ENCODE measurements around the gene PDIA4. TPM values are rescaled to one million over a fixed set of nuclear protein-coding genes. Genes with fewer than 3 reads are reported as not detected.
"Not testable (repeated sequence)": the region's sequence is repeated elsewhere in the genome, so short reads cannot be mapped to it uniquely, and the experiment has no call there.

Gene PDIA4
- total RNA-seq, 1 donor from 2014 or later: 129 TPM

DNA sequence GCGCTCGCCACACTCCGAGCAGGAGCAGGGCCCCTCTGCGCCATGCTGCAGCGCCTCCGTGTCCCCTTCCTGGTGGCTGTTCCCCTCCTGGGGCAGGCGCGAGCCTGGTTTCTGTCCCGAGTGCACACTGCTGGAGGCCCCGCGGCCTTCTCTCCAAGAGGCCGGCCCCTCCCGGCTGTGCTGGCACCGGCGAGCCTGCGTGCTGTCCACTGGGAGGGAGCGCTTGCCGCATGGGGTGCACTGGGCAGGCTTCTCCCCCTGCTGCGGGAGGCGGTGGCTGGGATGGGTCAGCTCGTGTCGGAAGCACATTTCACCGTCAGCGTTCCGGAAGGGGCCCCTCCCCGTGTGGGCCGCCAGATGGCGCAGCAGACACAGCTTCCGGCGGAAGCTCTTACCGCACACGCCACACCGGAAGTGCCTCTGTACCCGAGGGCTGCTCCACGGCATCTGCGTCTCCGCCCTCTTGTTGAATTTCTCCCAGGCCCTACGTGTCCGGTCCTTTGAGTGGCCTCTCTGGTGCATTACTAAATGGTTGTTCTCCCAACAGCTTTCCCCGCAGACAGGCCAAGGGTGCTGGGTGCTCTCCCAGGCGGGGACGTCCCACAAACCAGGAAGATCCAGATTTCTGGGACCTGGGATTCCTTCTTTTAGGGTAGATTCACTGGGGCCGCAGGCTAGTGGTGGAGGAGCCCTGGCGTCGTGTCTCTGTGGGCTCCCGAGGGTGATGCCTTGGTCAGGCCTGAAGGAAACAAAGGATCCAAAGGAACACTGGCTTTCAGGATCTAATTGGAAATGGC is 43.5 kb upstream of the PDIA4 start:
- Histone ChIP-seq H3K9me3 (no peaks in the 10 kb centered on the region), H3K36me3 (peaks cover 28 to 30% of the 10 kb centered on the region in 2 donors), H3K27me3 (no peaks in the 10 kb centered on the region), H3K4me3 (no peak overlapping the region), H3K27ac (no peak overlapping the region), H3K4me1 (no peaks in the 10 kb centered on the region)
- intact Hi-C loops (cut with DNase I): no loop called here
- TF ChIP-seq, protein P1, sequence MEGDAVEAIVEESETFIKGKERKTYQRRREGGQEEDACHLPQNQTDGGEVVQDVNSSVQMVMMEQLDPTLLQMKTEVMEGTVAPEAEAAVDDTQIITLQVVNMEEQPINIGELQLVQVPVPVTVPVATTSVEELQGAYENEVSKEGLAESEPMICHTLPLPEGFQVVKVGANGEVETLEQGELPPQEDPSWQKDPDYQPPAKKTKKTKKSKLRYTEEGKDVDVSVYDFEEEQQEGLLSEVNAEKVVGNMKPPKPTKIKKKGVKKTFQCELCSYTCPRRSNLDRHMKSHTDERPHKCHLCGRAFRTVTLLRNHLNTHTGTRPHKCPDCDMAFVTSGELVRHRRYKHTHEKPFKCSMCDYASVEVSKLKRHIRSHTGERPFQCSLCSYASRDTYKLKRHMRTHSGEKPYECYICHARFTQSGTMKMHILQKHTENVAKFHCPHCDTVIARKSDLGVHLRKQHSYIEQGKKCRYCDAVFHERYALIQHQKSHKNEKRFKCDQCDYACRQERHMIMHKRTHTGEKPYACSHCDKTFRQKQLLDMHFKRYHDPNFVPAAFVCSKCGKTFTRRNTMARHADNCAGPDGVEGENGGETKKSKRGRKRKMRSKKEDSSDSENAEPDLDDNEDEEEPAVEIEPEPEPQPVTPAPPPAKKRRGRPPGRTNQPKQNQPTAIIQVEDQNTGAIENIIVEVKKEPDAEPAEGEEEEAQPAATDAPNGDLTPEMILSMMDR (IDR thresholded peaks at IDR 0.05): no peak
- DNase-seq (ENCODE audit: low spot score in 2 of 2): no peak

DNA sequence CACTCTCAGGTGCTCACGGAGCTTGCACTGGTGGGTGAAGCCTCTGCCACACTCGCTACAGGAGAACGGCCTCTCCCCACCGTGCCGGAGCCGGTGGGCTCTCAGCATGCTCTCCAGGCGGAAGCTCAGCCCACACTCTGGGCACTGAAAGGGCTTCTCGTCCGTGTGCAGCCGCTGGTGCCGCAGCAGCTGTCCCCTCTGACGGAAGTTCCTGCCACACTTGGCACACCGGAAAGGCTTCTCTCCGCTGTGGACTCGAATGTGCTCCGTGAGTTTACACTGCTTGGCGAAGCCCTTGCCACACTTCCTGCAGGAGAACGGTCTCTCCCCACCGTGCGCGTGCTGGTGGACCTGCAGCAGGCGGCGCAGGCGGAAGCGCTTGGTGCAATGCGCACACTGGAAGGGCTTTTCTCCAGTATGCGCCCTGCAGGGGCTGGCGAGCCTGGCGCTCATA is 42.9 kb upstream of the PDIA4 start:
- no peaks in the 10 kb centered on the region for H3K4me1 ChIP-seq
- no peak overlapping the region for H3K4me3 ChIP-seq
- intact Hi-C loops (cut with DNase I): no loop called here
- DNase-seq (ENCODE audit: low spot score in 2 of 2): no peak
- no peak overlapping the region for H3K27ac ChIP-seq
- TF ChIP-seq, protein P1 (IDR thresholded peaks at IDR 0.05): no peak
- no peaks in the 10 kb centered on the region for H3K9me3 ChIP-seq
- H3K36me3 ChIP-seq: peaks cover 28 to 30% of the 10 kb centered on the region in 2 donors
- no peaks in the 10 kb centered on the region for H3K27me3 ChIP-seq

DNA sequence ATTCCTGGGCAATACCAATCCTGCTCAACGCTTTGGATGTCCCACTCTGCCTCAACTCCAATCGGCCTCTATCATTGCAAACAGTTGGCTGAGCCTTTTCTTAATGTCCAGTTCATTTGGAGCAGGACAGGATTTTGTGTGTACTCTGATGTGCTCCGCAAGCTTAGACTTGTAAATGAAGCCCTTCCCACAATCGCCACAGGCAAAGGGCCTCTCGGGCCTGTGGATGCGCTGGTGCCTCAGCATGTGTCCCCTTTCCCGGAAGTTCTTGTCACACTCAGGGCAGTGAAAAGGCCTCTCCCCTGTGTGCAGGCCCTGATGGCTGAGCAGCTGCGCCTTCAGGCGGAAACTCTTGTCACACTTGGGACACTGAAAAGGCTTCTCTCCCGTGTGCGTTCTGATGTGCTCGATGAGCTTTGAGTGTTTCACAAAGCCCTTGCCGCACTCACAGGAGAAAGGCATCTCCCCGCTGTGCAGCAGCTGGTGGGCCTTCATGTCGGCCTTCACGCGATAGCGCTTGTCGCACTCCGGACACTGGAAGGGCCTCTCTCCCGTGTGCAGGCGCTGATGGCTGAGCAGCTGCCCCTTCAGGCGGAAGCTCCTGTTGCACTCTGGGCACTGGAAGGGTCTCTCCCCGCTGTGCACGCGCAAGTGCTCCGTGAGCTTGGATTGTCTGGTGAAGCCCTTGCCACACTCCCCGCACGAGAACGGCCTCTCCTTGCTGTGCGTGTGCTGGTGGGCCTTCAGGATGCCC is 42.2 kb upstream of the PDIA4 start:
- intact Hi-C loops (cut with DNase I): no loop called here
- Histone ChIP-seq H3K4me1 (no peaks in the 10 kb centered on the region), H3K4me3 (no peak overlapping the region), H3K36me3 (peaks cover 28 to 30% of the 10 kb centered on the region in 2 donors), H3K9me3 (no peaks in the 10 kb centered on the region), H3K27me3 (no peaks in the 10 kb centered on the region), H3K27ac (no peak overlapping the region)
- TF ChIP-seq, protein P1 (IDR thresholded peaks at IDR 0.05): no peak
- no peak for DNase-seq (ENCODE audit: low spot score in 2 of 2)

DNA sequence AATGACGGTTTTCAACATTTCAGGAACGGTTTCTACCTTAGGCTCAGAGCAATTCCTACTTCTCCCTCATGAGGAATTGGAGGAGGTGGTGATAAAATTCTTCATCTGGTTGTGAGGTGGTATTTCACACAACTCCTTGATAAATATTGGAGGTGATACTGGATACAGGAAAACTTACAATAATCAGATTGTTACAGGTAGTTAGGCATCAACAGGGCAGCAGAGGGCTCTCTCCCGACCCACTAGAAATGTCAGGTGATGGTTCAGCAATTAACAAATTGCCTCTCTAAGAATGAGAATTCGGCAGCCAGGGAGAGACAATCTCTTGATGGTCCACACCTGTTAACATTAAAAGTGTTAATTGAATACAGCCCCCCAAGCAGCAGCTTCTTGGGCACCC is 39.6 kb upstream of the PDIA4 start:
- Histone ChIP-seq H3K4me3 (no peak overlapping the region), H3K4me1 (no peaks in the 10 kb centered on the region), H3K9me3 (no peaks in the 10 kb centered on the region), H3K27me3 (no peaks in the 10 kb centered on the region), H3K27ac (no peak overlapping the region), H3K36me3 (peaks cover 24 to 29% of the 10 kb centered on the region in 2 donors)
- intact Hi-C loops (cut with DNase I): loop anchor here (10.0 kb wide), 1 partner anchor 183 kb away; the partner anchor contains the start of gene EZH2
- DNase-seq (ENCODE audit: low spot score in 2 of 2): no peak
- TF ChIP-seq, protein P1 (IDR thresholded peaks at IDR 0.05): no peak

DNA sequence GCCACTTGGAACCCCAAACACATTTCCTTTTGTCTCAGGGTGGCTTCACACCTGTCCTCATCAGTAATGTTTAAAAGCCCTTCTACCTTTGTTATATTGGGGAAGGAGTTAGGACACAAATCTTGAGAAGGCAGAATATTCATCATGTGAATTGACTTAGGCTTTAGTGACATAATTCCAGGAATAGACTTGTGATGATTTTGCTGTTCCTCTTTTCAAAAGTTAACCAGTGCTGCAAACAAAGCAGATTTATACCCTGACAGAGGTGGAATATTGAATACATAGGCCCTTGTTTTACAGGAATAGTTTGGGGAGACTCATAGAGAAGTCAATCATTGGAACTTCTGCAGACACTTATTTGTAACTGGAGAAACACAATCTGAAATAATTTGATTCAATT is 35.2 kb upstream of the PDIA4 start:
- H3K4me1 ChIP-seq: no peaks in the 10 kb centered on the region
- intact Hi-C loops (cut with DNase I): loop anchor here (10.0 kb wide), 1 partner anchor 179 kb away; the partner anchor contains the start of gene EZH2
- H3K27me3 ChIP-seq: no peaks in the 10 kb centered on the region
- H3K9me3 ChIP-seq: no peaks in the 10 kb centered on the region
- no peak overlapping the region for H3K4me3 ChIP-seq
- no peaks in the 10 kb centered on the region for H3K36me3 ChIP-seq
- no peak overlapping the region for H3K27ac ChIP-seq
- TF ChIP-seq, protein P1 (IDR thresholded peaks at IDR 0.05): no peak
- no peak for DNase-seq (ENCODE audit: low spot score in 2 of 2)

DNA sequence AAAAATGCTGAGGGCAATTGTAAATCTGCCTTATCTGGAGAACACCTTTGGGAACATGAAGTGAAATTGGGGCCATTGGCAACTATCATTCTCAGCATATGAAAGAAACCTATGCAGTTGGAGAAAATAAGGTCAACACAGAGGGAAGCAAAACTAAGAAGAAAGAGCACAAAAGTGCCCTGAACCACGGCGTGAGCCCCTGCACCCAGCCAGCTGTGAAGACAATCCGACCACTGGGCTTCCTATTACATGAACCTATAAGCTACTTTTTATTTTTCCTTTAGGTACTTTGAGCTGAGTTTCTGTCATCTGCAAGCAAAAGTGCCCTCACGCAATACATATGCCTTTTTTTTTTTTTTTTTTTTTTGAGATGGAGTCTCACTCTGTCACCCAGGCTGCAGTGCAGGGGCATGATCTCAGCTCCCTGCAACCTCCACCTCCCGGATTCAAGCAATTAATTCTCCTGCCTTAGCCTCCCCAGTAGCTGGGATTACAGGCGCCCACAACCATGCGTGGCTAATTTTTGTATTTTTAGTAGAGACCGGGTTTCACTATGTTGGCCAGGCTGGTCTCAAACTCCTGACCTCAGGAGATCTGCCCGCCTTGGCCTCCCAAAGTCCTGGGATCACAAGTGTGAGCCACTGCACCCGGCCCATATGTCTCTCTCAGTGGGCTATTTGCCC is 34.1 kb upstream of the PDIA4 start:
- not testable (repeated sequence) for H3K4me1 ChIP-seq; DNase-seq (ENCODE audit: low spot score in 2 of 2); H3K4me3 ChIP-seq; H3K36me3 ChIP-seq; H3K27ac ChIP-seq; H3K27me3 ChIP-seq; H3K9me3 ChIP-seq
- intact Hi-C loops (cut with DNase I): loop anchor here (10.0 kb wide), 1 partner anchor 178 kb away; the partner anchor contains the start of gene EZH2
